GM19452 (cell line): ENCODE measurements around the gene FCRLA.
"Not testable (repeated sequence)": the region's sequence is repeated elsewhere in the genome, so short reads cannot be mapped to it uniquely, and the experiment has no call there.

Experiments
- ATAC-seq: cut with Tn5 transposase; IDR thresholded peaks from one replicate; pipeline ENCODE4 v1.9.1; 2021; ENCODE audit not compliant: unreplicated experiment

The FCRLA gene

DNA sequence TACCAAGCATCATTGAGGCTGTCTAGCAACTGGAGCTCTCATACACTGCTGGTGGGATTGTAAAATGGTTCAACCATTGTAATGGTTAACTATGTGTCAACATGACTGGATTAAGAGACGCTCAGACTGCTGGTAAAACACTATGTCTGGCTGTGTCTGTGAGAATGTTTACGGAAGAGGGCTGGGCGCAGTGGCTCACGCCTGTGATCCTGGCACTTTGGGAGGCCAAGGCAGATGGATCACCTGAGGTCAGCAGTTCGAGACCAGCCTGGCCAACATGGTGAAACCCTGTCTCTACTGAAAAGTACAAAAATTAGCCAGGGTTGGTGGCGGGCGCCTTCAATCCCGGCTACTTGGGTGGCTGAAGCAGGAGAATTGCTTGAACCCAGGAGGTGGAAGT, 4.8 kb upstream of the FCRLA start:
- ATAC-seq, result no peak

- ATAC-seq, result no peak
Observed at GRCh38 chr1:161705537-161705936, 1.5 kb upstream of the FCRLA start.

DNA sequence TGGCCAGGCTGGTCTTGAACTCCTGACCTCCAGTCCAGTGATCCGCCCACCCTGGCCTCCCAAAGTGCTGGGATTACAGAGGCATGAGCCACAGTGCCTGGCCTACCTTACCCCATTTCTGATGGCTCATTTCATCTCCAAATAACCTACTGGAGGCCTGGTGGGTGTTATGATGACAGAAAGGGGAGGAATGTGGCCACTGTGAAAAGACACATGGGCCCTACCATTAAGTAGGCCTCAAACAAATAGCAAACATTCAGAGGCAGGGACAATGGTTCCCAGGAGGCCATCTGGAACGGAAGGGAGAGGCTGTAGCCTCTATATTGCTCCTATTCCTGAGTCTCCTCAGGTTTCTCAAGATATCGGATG, 932 bp upstream of the FCRLA start:
- peak; percentile 11 for ATAC-seq

- no peak for ATAC-seq
Observed at GRCh38 chr1:161707503-161707902, 474 bp downstream of the FCRLA start.

DNA sequence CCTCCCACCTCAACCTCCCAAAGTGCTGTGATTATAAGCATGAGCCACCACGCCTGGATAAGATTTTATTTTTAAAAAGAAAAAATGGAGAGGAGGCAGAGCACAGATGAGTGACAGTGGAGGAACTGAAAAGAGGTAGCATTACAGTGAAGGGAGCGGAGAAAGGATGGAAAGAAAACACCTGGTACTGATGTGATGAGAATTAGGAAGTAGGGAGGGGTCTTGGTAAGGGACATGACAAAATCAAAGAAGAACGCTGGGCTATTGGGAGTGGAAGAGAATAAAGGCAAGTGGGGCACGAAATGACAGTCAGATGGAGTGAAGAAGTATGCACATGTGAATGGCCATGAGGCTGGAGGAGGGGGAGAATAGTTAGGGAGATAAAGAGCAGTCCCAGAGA, 2.3 kb downstream of the FCRLA start:
- ATAC-seq, result no peak

GRCh38 chr1:161710560-161710959, 3.5 kb downstream of the FCRLA start:
- no peak for ATAC-seq

DNA sequence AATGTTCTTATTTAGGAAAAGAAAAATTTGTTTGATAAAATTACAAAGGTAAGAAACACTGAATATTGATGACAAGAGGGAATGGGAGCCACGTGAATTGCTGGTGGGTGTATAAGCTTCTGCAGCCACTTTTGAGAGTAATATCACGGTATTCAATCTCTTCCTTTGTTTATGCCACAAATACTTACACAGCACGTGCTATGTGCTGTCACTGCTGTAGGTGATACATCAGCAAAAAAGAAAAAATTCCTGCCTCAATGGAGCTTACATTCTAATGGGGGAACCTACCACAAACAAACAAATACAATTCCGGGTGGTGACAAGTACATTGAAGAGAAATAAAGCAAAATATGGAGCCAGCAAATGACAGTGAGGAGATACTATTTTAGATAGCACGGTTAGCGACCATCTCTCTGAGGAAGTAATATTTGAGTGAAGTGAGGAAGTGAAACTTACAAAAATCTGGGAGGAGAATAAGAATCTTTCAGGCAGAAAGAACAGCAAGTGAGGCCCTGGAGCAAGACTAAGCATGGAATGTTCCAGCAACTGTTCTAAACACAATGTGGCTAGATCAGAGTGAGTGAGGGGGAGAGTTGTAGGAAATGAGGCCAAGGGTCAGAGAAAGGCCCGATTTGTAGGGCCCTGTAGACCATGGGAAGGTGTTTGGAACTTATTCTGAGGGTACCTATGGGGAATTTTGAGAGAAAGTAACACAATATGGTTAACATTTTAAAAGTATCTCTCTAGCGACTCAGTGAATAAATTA, 11.7 kb downstream of the FCRLA start:
- peak; percentile 61 for ATAC-seq

GRCh38 chr1:161719325-161719611, 12.2 kb downstream of the FCRLA start:
- ATAC-seq, result peak; percentile 44

GRCh38 chr1:161720422-161720821, 13.4 kb downstream of the FCRLA start:
- no peak for ATAC-seq

DNA sequence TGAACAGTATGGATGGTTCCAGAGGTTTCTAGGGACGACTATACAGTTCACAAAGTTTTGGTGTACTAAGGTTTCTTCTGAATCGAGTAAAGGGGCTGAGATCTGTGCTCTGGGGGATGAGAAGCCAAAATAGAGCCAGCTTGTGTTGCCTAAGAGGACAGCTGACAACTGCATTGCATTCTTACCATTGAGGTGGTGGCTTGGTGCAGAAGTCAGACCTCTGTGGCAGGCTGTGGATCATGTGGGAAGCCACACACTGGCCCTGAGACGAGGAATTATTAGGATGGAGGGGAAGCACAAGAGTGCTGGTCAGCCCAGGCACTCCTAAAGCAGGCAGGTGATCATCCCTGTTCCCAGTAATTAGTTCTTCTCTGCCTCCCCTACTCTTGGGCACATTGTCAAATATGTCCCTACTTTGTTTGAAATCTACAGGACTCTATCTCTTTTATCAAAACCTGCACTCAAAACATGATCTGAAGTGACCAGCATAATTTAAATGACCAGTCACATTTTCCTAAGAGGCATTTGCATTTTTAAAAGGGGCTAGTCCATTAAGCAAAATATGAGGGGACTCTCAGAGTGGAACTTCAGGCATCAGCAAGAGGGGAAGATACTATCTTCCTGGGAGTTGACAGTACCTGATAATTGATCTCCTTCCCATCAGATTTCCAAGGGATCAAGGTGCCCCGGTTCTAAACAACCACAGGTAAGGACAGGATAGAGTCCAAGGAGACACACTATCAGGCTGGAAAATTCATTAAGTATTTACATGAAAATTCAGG, 14.1 kb downstream of the FCRLA start, which contains the start of gene FCRLB:
TSS of gene FCRLB (plus strand) at position 589 of the 782 bp plus-strand sequence. CDS start 1,129 bp downstream, outside the sequence.
- no peak for ATAC-seq

GRCh38 chr1:161721738-161722343, 14.8 kb downstream of the FCRLA start:
- ATAC-seq, result no peak

GRCh38 chr1:161722406-161722805, 15.4 kb downstream of the FCRLA start:
- ATAC-seq, result no peak

DNA sequence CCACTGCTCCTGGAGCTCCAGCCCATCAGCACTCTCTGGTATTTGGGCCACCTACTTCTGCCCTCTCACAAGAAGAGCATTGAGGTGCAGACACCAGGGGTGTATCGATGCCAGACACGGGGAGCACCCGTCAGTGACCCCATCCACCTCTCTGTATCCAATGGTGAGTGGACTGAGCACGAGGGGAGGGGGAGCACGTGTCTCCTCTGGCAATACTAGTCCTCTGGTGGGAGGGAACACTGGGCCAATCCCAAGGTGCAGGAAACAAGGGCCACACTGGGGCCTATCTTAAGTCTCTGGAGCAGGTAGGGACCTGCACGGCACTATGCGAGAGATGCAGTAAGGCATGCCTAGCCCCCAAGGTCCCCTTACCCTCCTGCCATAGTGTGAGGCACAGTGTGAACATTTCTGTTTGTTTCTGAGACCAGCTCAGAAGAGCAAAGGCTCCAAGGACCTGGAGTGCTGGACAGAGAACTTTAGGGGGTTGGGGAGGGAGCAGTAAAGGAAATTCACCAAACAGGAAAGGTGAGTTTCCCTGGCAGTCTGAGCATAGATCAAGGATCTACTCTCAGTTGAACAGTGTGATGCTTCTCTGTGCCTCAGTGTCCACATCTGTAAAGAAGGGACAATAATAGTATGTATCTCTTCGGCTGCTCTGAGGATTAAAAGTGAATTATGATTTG, 16.6 kb downstream of the FCRLA start:
- no peak for ATAC-seq

GRCh38 chr1:161725258-161725907, 18.4 kb downstream of the FCRLA start:
- ATAC-seq, result not testable (repeated sequence)

DNA sequence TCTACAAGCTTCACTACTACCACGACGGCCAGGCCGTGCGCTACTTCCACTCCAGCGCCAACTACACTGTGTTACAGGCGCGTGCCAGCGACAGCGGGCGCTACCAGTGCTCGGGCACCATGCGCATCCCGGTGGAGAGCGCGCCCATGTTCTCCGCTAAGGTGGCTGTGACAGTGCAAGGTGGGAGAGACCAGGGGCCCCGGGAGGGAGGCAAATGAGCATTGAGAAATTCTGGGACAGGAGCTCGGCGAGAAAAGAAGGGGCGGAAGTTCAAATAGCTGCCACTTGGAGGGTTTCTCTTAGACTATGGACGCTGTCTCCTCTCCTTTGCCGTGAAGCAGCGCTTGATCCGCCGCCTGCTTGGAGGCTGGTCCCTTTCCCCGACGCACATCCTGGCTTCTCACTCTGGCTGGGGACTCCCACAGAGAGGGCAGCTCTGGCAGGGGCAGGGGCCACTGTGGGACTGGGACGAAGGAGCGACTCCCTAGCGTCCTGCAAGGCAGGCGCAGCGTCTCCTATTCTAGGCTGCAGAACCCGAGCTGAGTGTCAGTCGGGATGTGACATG, 19.0 kb downstream of the FCRLA start:
- ATAC-seq, result peak; percentile 22

DNA sequence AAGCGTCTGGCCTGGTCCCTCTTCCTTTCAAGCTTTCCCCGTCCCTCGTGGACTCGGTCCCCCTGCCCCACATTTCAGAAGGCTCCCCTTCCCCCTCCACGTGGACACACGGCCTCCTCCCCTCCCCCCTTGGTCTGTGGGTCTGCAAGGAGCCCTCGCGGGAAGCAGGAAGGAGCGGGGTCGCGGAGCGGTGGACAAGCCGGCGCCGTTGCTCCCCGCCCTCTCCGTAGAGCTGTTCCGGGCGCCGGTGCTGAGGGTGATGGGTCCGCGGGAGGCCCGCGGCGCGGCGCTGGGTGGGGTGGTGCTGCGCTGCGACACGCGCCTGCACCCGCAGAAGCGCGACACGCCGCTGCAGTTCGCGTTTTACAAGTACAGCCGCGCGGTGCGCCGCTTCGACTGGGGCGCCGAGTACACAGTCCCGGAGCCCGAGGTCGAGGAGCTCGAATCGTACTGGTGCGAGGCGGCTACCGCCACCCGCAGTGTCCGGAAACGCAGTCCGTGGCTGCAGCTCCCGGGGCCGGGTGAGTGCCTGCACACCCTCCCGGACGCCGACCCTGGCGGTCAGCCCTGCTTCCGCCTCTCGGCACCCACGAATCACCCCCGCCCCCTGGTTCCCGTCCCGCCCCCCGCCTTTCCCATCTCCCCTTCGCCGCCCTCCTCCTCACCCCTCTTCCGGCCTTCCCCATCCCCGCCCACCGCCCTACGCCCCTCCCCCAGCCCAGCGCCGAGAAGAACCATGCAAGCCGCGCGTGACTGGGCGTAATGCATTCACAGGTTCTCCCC, 19.6 kb downstream of the FCRLA start:
- peak; percentile 55 for ATAC-seq

DNA sequence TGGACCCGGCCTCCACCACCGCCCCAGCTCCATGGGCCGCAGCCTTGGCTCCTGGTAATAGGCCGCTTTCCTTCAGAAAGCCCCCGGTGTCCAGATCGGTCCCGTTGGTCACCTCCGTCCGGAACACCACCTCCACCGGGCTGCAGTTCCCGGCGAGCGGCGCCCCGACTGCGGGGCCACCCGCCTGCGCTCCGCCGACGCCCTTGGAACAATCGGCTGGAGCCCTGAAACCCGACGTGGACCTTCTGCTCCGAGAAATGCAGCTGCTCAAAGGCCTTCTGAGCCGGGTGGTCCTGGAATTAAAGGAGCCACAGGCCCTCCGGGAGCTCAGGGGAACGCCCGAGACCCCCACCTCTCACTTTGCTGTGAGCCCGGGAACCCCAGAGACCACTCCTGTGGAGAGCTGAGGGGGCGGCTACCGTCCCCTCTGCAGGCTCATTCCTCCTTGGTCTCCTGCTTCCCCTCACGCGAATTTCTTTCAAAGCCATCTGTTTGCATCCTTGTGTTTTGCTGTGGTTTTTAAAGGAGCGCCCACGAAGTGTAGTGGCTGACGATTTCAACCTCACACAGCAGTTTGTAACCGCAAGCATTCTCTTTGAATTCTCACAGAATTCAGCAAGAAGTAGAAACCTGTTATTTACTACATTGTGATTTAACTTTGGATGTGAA, 20.4 kb downstream of the FCRLA start:
- ATAC-seq, result peak; percentile 11

GRCh38 chr1:161728376-161729226, 21.6 kb downstream of the FCRLA start:
- ATAC-seq, result no peak
